G401 (cell line): Measurements from ENCODE around the gene MAOA. TPM values are rescaled to one million over a fixed set of nuclear protein-coding genes. Genes with fewer than 3 reads are reported as not detected.
"Not testable (repeated sequence)": the region's sequence is repeated elsewhere in the genome, so short reads cannot be mapped to it uniquely, and the experiment has no call there.

ENCODE experiments used
- DNase-seq: peaks from one replicate; pipeline ENCODE4 v3.0.0-alpha.2; 2015; ENCODE audit warnings: low spot score
- in situ Hi-C: cut with HindIII; loops from 2 replicates; pipeline ENCODE4 v1.10.0; 2016; ENCODE audit warnings: low sequenced_read_pairs, mixed read lengths
- total RNA-seq: library from RNA; depleted of rRNA; stranded (reverse); fragments of >200 nt; shearing (Covaris generic); gene quantifications from 2 replicates; pipeline ENCODE4 v1.2.3, GENCODE V29; 2014

The MAOA gene
- total RNA-seq, 1 experiment from 2014 or later = 1.1 TPM

DNA sequence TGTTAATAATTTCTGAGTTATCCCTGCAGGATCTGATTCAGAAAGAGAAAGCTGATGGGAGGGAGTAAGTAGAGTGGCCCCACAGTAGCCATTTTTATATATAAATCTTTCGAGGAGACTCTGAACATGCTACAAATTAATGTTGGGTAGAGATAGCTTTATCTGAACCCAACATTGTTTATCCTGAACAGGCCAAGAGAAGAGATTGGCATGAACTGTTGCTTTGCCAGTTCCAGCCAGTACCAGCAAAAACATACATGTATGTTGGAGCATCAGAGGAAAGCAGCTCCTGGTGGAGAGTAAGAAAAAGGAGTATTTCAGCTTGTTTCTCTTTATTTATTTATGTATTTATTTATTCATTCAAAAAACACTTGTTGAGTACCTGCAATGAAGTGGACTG is 1.6 kb downstream of the MAOA start:
- in situ Hi-C loops = no loop called here

DNA sequence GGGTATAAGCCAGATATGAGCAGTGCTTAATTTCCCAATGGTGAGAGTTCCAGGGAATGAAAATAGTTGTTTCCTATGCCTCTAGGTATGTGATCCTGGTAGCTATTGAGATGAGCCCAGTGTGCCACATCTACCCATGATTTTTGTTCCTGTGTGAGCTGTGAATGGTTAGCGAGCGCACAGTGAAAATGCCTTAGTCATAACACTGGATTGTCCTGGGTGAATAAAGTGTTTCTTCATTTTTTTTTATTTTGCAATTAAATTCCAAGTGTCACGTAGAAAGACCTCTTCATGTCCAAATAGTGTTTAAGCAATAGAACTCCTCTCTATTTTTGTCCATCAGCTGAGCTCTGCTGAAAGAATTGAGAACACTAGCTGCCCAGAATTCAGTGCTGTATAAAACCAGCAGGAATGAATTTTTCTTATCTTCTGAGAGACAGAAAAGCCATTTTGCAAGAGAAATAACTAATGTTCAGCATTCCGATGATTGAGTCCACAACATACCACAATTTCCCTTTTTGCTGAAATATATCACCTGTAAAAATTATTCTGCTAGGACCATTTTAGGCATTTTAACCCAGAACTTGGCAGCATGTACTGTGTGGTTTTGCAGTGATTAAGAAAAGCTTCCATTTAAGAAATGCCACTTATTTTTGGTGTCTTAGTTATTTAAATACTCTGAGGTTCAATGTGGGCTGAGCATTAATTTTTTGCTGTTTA is 5.6 kb downstream of the MAOA start:
- in situ Hi-C loops = no loop called here
- DNase-seq = no peak

More for the DNA sequence above, 1.6 kb downstream of the MAOA start:
- DNase-seq = no peak

DNA sequence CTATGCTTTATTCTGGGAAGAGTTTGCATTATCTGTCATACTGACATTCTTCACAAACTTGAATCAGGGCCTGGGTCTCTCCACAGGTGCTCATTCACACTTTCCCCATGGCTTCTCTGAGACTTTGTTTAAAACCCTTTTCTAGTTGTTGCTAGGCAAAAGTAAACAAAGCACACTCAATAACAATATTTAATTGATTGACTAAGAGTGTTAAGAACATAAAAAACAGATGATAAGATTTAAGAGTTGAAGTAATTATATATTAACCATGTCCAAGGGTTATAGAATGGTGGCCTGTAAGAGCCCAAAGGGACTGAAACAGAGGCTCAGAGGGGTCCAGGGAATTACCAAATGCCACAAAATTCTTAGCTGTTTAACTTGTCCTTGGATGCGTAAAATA is 7.1 kb downstream of the MAOA start:
- in situ Hi-C loops = no loop called here
- DNase-seq = no peak

DNA sequence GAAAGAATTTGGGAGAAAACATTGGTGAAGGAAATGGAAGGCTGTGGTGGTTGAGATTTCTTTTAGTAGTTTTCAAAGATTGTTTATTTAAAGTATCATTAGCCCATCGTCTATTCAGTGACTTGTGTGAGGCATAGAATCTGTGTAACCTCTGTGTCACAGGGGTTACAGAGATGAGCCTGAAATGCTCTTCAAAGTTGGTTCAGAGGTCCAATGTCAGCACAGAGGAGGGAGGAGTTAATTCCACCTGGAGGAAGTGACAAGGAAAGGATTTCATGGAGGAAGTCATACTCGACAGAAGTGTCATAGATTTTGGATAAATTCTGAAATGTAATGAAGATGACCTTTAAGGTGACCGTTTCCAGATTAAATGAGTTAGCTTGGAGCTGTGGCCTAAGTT is 8.2 kb downstream of the MAOA start:
- in situ Hi-C loops = no loop called here
- DNase-seq = no peak

DNA sequence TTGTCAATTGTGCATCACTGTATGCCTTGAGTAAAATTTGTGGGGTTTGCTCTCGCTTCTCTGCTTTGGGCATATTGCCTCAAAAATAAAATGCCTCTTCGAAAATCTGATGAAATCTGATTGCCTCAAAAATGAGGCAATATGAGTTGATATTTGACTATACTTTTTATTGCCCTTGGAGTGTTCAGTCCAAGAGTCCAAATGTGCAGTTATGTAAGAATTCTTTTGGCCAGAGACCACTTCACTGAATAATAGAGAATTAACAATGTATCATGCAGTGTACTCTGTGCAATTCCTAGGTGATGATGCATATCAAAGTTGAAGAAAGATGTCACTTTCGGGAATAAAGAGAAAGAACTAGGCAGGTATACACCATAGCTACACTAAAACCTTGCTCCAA is 8.6 kb downstream of the MAOA start:
- DNase-seq = no peak
- in situ Hi-C loops = no loop called here

DNA sequence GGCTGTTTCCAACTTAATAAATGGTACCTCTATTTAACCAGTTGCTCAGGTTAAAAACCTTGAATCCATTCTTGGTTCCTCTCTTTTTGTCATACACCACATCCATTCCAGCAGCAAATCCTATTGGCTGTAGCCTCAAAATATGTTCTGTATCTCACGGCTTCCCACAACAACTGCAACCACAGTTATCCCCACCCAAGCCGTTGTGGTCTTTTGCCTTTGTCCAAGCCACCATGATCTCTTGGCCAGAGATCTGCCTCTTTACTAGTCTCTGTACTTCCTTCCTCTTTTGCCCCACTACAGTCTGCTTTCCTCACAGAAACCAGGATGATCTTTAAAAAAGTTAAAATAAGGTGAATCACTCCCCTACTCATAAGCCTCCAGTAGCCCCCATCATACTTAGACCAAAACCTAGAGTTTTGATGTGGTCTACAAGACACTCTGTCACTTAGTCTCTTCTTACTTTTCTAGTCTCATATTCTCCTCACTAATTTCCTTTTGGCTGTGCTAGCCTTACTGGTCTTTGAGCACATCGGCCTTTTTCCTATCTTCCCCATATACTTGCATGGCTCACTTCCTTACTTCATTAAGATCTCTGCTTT is 10.3 kb downstream of the MAOA start:
- in situ Hi-C loops = no loop called here
- no peak for DNase-seq

DNA sequence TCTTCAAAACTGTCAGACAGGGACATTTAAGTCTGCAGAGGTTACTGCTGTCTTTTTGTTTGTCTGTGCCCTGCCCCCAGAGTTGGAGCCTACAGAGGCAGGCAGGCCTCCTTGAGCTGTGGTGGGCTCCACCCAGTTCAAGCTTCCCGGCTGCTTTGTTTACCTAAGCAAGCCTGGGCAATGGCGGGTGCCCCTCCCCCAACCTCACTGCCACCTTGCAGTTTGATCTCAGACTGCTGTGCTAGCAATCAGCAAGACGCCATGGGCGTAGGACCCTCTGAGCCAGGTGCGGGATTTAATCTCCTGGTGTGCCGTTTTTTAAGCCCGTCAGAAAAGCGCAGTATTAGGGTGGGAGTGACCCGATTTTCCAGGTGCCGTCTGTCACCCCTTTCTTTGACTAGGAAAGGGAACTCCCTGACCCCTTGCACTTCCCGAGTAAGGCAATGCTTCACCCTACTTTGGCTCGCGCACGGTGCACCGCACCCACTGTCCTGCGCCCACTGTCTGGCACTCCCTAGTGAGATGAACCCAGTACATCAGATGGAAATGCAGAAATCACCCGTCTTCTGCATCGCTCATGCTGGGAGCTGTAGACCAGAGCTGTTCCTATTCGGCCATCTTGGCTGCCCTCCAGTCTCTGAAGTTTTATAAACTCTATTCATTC is 20.0 kb downstream of the MAOA start:
- in situ Hi-C loops, DNase-seq: not testable (repeated sequence)

DNA sequence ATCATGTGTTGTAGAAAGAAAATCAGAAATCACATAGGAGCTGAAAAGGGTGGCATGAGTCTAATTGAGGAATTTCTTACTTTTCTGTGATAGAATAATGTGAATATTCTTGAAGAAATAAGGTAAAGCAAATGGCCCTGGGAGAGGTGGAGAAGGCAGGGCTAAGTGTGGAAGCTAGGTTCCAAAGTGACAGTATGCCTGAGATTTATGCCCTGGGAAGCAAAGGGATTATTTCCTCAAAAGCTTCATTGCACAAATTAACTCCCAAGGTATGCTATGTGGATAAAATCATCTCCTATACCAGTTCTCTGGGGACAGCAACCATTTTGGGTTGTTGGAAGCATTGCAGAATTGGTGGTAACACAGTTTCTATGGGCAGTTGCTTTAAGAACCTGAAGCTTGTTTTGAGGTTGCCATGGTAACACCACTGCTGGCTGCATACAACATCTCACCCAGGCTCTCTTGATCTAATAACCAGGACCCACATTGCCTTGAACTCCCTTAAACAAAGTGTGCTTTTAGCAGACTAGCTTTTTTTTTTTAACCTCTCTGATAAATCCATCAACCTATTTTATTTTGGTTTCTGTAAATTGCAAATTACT is 21.0 kb downstream of the MAOA start:
- DNase-seq = no peak

DNA sequence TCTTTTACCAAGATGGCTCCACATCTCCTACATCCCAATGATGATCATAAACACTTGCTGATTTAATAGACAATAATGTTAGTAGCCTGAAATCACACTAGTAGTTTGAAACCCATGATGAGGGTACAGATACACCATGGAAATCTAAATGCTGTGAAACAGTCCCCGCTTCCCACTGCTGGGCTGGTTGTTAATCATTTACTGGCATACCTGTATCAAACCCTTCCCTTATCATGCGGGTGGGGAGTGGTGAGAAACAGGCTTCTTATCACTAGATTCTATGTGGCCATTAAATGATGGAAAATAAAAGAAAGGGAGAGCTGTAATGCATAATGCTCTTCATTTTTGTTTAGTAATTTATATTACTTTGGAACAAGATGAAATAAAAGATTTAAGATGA is 21.9 kb downstream of the MAOA start:
- in situ Hi-C loops = no loop called here
- no peak for DNase-seq

More for the DNA sequence above, 21.0 kb downstream of the MAOA start:
- in situ Hi-C loops = no loop called here

DNA sequence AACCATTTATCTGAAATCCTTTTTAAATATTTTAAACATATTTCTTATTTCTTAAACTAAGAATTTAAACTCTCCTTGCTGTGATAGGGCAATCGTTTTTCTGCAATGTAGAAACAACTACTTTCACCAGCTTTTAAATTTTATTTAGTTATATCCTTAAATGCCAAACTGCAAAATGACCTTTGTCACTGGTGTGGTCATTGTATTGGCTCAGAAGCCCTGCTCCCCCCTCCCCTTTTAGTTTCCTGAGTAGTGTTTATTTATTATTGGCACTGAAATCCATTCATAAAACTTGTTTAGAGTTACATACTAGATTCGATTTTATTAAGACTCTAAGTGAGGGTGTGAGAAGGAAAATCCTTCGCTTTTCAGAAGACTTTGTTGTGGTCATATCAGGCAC is 23.0 kb downstream of the MAOA start:
- in situ Hi-C loops = no loop called here
- no peak for DNase-seq

DNA sequence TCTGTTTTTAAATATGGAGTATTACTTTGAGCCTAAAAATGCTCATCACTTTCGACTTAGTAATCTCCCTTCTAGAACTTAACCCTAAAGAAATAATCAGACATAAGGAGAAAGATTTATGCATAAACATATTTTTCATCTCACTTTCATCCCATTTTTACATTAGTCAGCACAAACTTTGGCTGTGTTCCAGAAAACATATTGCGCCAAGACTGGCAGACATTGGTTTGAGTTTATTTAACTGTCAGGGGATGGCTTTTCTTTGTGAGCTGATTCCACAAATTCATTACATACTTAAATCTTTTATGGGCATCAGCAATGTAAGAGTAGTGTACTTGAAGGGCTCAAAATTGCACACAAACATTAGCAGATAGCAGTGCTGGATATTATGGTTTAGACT is 23.7 kb downstream of the MAOA start:
- no peak for DNase-seq
- in situ Hi-C loops = no loop called here

DNA sequence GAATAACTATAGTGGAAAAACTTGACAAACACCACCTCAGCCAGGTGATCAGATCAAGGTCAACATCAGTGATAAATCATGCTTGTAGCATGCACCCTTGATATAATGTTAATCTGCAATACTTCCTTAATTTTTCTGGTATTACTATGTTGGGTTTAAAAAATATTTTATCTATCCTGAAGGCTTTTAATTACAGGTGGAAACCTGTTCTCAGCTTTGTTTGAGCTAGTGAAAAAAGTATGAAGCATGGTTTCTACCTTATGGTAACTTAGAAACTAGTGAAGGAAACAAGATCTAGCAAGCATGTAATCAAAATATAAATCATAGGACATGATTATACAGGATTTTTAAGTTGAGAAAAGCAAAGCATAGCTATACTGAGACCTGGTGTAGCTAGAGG is 26.6 kb downstream of the MAOA start:
- in situ Hi-C loops = no loop called here
- DNase-seq = no peak

DNA sequence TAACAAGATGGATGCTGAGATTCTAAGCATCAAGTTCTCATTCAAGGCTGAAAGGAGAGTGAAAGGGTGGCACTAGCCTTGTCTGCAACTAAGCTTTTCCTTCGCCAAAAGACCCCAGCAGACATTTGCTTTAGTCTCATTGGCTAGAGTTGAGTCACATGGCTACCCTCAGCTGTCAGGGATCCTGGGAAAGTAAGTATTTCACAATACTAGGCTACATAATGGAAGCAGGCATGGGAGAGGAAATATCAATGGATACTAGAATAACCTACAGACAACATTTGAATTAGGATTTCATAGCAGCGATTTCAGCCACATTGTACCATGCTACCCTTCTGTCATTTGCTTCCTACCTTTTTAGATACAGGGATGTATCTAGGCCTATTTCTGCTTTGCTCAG is 29.1 kb downstream of the MAOA start:
- in situ Hi-C loops = no loop called here
- no peak for DNase-seq

DNA sequence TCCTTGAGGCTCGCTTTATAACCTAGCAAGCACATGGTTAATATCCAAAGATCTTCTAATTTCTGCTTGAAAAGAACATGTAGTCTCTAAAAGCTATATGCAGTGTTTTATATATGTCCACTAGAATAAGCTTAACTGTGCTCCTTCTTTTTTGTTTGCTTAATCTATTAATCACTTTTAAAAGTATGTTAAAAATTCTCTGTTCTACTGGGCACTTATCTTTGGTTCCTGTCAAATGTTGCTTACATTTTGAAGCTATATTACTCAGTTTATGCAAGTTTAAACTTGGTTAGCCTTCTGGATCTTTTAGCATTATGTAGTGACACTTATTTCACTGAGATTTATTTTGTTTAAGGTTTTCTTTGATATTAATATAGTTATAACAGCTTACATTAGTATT is 32.5 kb downstream of the MAOA start:
- DNase-seq = no peak
- in situ Hi-C loops = no loop called here

DNA sequence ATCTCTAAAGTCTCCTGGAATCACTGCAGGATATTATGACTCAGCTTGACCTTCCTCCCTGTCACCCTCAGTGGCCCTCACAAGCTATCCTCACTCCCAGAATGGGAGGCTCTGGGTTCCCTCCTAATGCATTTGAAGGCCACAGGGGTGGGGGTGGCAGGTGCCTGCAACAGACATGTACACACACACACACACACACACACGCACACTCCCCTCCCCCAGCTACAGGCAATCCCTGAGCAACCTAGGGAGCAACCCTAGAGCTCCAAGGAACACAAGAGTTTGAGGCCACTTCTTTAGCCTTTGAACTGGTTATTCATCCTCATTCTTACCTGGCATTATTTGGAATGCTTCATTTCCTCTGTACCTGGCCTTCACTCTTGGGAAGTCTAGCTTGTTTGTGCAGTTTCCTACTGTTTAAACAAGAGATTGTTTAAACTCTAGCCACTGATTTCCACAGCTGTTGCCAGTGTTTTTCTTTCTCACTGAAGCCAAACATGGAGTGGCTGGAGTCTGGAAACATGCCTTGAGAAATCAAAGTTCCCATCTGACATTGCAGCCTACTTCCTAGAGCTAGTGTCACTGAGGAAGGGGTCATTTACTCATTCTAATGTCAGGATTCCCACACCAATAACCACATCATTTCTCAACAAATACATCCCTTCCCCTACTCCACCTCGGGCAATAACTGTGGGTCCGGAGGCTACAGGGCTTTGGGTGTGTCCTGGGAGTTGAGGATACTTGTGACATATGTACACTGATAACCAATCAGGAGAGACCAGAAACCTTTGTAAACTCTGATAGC is 37.7 kb downstream of the MAOA start:
- in situ Hi-C loops = no loop called here
- DNase-seq = no peak

DNA sequence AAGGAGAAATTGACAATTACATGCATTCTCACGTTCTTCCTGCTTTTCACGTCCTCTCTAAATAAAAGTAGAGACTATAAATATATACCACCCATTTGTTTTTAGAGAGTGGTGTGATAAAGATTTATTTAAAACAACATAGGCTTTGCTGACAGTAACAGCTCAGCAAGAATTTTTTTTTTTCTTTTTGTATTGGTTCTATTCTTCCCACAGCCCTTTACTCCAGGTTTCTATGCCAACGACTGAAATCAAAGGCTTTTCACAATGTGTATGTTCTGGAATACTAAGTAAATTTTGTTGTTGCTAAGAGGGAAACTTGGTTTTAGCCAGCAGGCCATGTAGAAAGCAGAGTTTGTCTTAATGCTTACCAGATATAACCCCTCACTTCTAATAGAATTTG is 43.4 kb downstream of the MAOA start:
- DNase-seq = no peak
- in situ Hi-C loops = no loop called here

DNA sequence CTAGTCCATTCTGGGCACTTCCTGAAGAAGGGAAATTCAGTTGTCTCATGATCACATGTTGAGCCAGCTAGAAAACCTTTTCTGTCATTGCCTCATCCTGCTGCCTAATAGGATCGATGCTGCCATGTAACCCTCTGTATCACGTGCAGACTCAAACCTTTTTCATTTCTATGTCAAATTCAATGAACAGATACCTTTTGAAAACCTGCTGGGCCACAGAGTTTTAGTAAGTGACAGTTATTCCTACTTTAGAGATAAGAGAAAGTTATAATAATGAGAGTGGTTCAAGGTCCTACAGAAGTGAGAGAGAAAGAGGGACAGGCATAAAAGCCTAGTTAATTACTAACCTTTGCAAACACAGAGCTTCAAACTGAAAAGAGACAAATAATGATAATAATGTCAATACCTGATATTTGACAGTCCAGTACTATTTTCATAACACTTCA is 46.0 kb downstream of the MAOA start:
- no peak for DNase-seq
- in situ Hi-C loops = no loop called here

DNA sequence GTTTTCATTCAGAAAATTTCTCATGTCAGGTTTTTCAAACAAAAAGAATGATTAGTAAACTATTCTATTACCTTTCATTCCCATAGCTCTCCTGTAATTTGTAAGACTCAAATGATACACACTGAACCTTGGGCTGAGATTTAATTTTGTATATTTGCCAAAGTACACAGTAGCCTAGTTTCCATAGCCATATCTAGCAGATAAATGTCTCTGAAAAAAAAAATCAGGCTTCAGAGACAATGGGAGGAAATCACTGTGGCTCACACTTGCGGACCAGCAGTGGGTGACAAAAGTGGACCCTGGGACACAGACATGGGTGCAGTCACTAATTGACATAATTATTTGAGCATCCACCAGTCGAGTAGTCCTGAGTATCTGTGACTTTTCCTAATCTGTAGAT is 46.6 kb downstream of the MAOA start:
- in situ Hi-C loops = no loop called here
- DNase-seq = no peak

DNA sequence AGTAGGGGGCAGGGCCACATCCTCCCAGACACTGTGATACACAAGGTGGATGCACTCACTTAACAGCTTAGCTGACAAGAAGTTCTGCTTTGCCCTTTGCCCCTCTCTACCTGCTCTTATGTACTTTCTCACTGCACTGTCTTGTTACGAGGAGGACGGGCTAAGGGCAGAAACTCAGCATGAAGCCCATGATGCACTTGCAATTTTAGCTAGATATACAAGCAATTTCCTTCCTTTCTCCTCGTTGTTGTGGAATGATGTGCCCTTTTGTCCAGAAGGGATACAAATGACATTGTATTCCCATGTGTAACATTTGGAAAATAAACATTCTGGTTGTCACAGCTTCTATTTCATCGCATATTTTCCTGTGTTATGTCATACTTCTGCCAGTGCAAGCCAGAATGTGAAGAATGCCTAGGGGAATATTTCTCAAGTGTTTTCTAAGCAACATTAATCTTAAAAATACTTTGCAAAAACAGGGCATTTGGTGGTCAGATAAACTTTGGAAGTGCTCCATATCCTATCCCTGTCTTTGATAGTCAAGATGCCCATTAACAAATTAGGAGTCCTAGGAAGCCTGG is 47.2 kb downstream of the MAOA start:
- in situ Hi-C loops = no loop called here
- no peak for DNase-seq
